CD14-positive monocyte (primary cell): ENCODE measurements around the gene MRE11. TPM values are rescaled to one million over a fixed set of nuclear protein-coding genes. Genes with fewer than 3 reads are reported as not detected.
A peak's percentile ranks its signal among the peaks of the same experiment; 100 is the strongest.

Experiments used
- DNase-seq, 3 donors: peaks; one replicate each; pipeline ENCODE4 v3.0.0-alpha.2; 2011 to 2022
- H2AFZ ChIP-seq: 2 replicates; pipeline ENCODE4 v1.6.0; 2012; ENCODE audit warnings: mild to moderate bottlenecking, low read depth, low read length, inconsistent platforms; ENCODE audit not compliant: insufficient read depth, poor library complexity, severe bottlenecking
- H3K27ac ChIP-seq, 2 donors: 1 replicate in 1 of 2; 2 replicates in 1 of 2; pipeline ENCODE4 v1.5.1; 2012 to 2013; ENCODE audit warnings: low read length in 2 of 2, control low read depth in 1 of 2, inconsistent platforms in 1 of 2, low read depth in 1 of 2, mild to moderate bottlenecking in 1 of 2
- H3K27me3 ChIP-seq, 2 donors: one replicate each; pipeline versions ENCODE4 v1.6.0 to v1.6.1; 2011 to 2013; ENCODE audit warnings: low read length in 2 of 2; ENCODE audit not compliant: control insufficient read depth in 2 of 2, insufficient read depth in 2 of 2
- H3K36me3 ChIP-seq, 2 donors: replicated peaks in 1 of 2; 1 replicate in 1 of 2; 2 replicates in 1 of 2; pipeline versions ENCODE4 v1.5.1 to v1.6.1; 2012 to 2013; ENCODE audit warnings: low read length in 2 of 2, control low read depth in 1 of 2, inconsistent platforms in 1 of 2, mild to moderate bottlenecking in 1 of 2; ENCODE audit not compliant: insufficient read depth in 2 of 2, control insufficient read depth in 1 of 2
- H3K4me1 ChIP-seq, 2 donors: 1 replicate in 1 of 2; 2 replicates in 1 of 2; pipeline versions ENCODE4 v1.5.1 to v1.6.1; 2012 to 2013; ENCODE audit warnings: low read length in 2 of 2, control low read depth in 1 of 2, inconsistent platforms in 1 of 2, mild to moderate bottlenecking in 1 of 2, moderate library complexity in 1 of 2; ENCODE audit not compliant: insufficient read depth in 2 of 2, control insufficient read depth in 1 of 2
- H3K4me2 ChIP-seq: replicated peaks from 2 replicates; pipeline ENCODE3; 2012; ENCODE audit warnings: low read length, moderate library complexity, mild to moderate bottlenecking; ENCODE audit not compliant: poor library complexity, severe bottlenecking; ENCODE audit errors: extremely low read depth
- H3K4me3 ChIP-seq, 3 experiments: fragments of 200-600 bp in 1 of 3; sonication (generic) in 1 of 3; replicated peaks in 1 of 3; 1 replicate in 2 of 3; 2 replicates in 1 of 3; pipeline ENCODE4 v1.5.1; 2011 to 2013; ENCODE audit warnings: low read length in 3 of 3, mild to moderate bottlenecking in 3 of 3, control low read depth in 2 of 3, low read depth in 2 of 3, inconsistent platforms in 1 of 3, moderate library complexity in 1 of 3
- H3K79me2 ChIP-seq: 2 replicates; pipeline ENCODE4 v1.6.0; 2012; ENCODE audit warnings: mild to moderate bottlenecking, control low read depth, inconsistent platforms, low read length, moderate library complexity; ENCODE audit not compliant: insufficient read depth
- H3K9ac ChIP-seq: 2 replicates; pipeline ENCODE4 v1.6.0; 2017; ENCODE audit warnings: low read length, mild to moderate bottlenecking; ENCODE audit not compliant: insufficient read depth, poor library complexity, severe bottlenecking
- H3K9me3 ChIP-seq, 2 donors: replicated peaks in 1 of 2; 1 replicate in 1 of 2; 2 replicates in 1 of 2; pipeline versions ENCODE4 v1.5.1 to v1.6.1; 2012 to 2013; ENCODE audit warnings: low read length in 2 of 2, control low read depth in 1 of 2; ENCODE audit not compliant: control insufficient read depth in 1 of 2, insufficient read depth in 1 of 2
- H4K20me1 ChIP-seq: 2 replicates; pipeline ENCODE4 v1.6.0; 2012; ENCODE audit warnings: mild to moderate bottlenecking, low read length, control low read depth, moderate library complexity; ENCODE audit not compliant: insufficient read depth
- H3K27ac Mint-ChIP-seq, 7 donors: one replicate each; pipeline ENCODE4 v1.8.0; 2020; ENCODE audit warnings: mild to moderate bottlenecking in 7 of 7, mixed read lengths in 7 of 7, moderate library complexity in 6 of 7, inconsistent platforms in 2 of 7
- H3K27me3 Mint-ChIP-seq, 3 donors: one replicate each; pipeline ENCODE4 v1.8.0; 2021 to 2022; ENCODE audit warnings: low read depth in 3 of 3, mild to moderate bottlenecking in 3 of 3, mixed read lengths in 3 of 3, moderate library complexity in 3 of 3, inconsistent platforms in 1 of 3
- H3K36me3 Mint-ChIP-seq, 2 donors: one replicate each; pipeline ENCODE4 v1.8.0; 2020; ENCODE audit warnings: mixed read lengths in 2 of 2, inconsistent platforms in 1 of 2, mild to moderate bottlenecking in 1 of 2
- H3K4me1 Mint-ChIP-seq: one replicate; pipeline ENCODE4 v1.8.0; 2020; ENCODE audit warnings: mild to moderate bottlenecking, mixed read lengths
- H3K4me3 Mint-ChIP-seq, 2 donors: one replicate each; pipeline ENCODE4 v1.8.0; 2020; ENCODE audit warnings: mild to moderate bottlenecking in 2 of 2, mixed read lengths in 2 of 2, moderate library complexity in 1 of 2
- H3K9me3 Mint-ChIP-seq, 7 donors: one replicate each; pipeline ENCODE4 v1.8.0; 2020 to 2022; ENCODE audit warnings: mixed read lengths in 7 of 7, mild to moderate bottlenecking in 6 of 7, moderate library complexity in 6 of 7, inconsistent platforms in 2 of 7
- CTCF ChIP-seq: fragments of 200-600 bp; IDR thresholded peaks from one replicate; pipeline ENCODE4 v1.8.0; 2022; ENCODE audit warnings: antibody characterized with exemption, mild to moderate bottlenecking
- WGBS: methylation state at CpG from one replicate; pipeline ENCODE4 v1.1.5; 2013; ENCODE audit warnings: missing lambda C conversion rate; ENCODE audit not compliant: insufficient coverage; 5-methylcytosine and 5-hydroxymethylcytosine counted together
- intact Hi-C, 2 donors: fragments of 100-400 bp; cut with micrococcal nuclease; formaldehyde crosslinking; loops; one replicate each; pipeline versions ENCODE4 v1.15.0 to v1.15.1; 2023
- polyA plus RNA-seq, 3 donors: library from polyadenylated mRNA; depleted of rRNA in 1 of 3; unstranded in 2 of 3; stranded (reverse) in 1 of 3; fragments of 300-500 nt in 2 of 3; fragments of >200 nt in 1 of 3; fragmentation: Illumina TruSeq in 2 of 3; gene quantifications; 1 replicate in 2 of 3; 2 replicates in 1 of 3; pipeline ENCODE4 v1.2.3, GENCODE V29; 2012 to 2021

The MRE11 gene
- polyA plus RNA-seq, 3 donors, result 7.8 to 12.1 (median 10.5) TPM

GRCh38 chr11:94445641-94446040 is 48.0 kb downstream of the MRE11 start:
- H3K36me3 ChIP-seq, result peaks cover 36 to 84% of the 10 kb centered on the region in 2 donors
- no peak overlapping the region for H3K4me3 Mint-ChIP-seq
- intact Hi-C loops, result no loop called here

GRCh38 chr11:94433049-94433448 is 60.6 kb downstream of the MRE11 start:
- H3K4me1 Mint-ChIP-seq, result no peaks in the 10 kb centered on the region
- Histone ChIP-seq H3K4me2 (no peak overlapping the region), H3K36me3 (peaks cover 66 to 95% of the 10 kb centered on the region in 2 donors), H2AFZ (no peak overlapping the region), H3K4me3 (no peak overlapping the region), H3K27ac (no peak overlapping the region), H3K9ac (no peak overlapping the region), H3K4me1 (no peaks in the 10 kb centered on the region), H3K79me2 (no peaks in the 10 kb centered on the region), H3K27me3 (no peaks in the 10 kb centered on the region), H3K9me3 (no peaks in the 10 kb centered on the region), H4K20me1 (no peaks in the 10 kb centered on the region)
- peaks cover 73 to 87% of the 10 kb centered on the region in 2 donors for H3K36me3 Mint-ChIP-seq
- 100% methylated on average over 1 of the region's 1 CpG for WGBS
- TF ChIP-seq CTCF, result no peak
- peaks cover 0 to 7% (median 0%) of the 10 kb centered on the region in 7 donors for H3K9me3 Mint-ChIP-seq
- peak overlapping the region in 2 of 7 donors; percentile 6 to 26 for H3K27ac Mint-ChIP-seq
- intact Hi-C loops, result no loop called here
- H3K4me3 Mint-ChIP-seq, result no peak overlapping the region
- no peaks in the 10 kb centered on the region for H3K27me3 Mint-ChIP-seq
- DNase-seq, result no peak

More at GRCh38 chr11:94445641-94446040, 48.0 kb downstream of the MRE11 start:
- Histone ChIP-seq H3K79me2 (no peaks in the 10 kb centered on the region), H2AFZ (no peak overlapping the region), H3K4me2 (no peak overlapping the region), H3K9ac (no peak overlapping the region), H3K27me3 (no peaks in the 10 kb centered on the region), H3K27ac (no peak overlapping the region), H4K20me1 (no peaks in the 10 kb centered on the region), H3K4me3 (no peak overlapping the region), H3K9me3 (no peaks in the 10 kb centered on the region), H3K4me1 (no peaks in the 10 kb centered on the region)
- WGBS, result no CpG with 5 or more reads among the region's 1 CpG
- H3K36me3 Mint-ChIP-seq, result peaks cover 64 to 66% of the 10 kb centered on the region in 2 donors
- H3K4me1 Mint-ChIP-seq, result peaks cover 3% of the 10 kb centered on the region
- H3K27ac Mint-ChIP-seq, result peak overlapping the region in 1 of 7 donors; percentile 30
- TF ChIP-seq CTCF, result no peak
- no peaks in the 10 kb centered on the region for H3K27me3 Mint-ChIP-seq
- DNase-seq, result no peak
- H3K9me3 Mint-ChIP-seq, result no peaks in the 10 kb centered on the region
